Stimulated activated CD4-positive, alpha-beta T cell treated with anti-CD3 and anti-CD28 coated beads, Interleukin-1b, Interleukin-23, amount 100 ng/mL, for 1 hour (primary cell): ENCODE results near the gene SYTL3.
"Not testable (repeated sequence)": the region's sequence is repeated elsewhere in the genome, so short reads cannot be mapped to it uniquely, and the experiment has no call there.

Experiments
- DNase-seq, 2 donors: peaks; one replicate each; pipeline ENCODE4 v3.0.0-alpha.2; 2020; ENCODE audit warnings: low read depth in 2 of 2

Gene SYTL3

GRCh38 chr6:158640519-158640918, 9.3 kb upstream of the SYTL3 start:
- no peak for DNase-seq

- no peak for DNase-seq
These were observed 7.7 kb upstream of the SYTL3 start for GRCh38 chr6:158642097-158642601.

GRCh38 chr6:158643836-158644230, 6.0 kb upstream of the SYTL3 start:
- DNase-seq, result no peak

GRCh38 chr6:158644231-158645063, 5.4 kb upstream of the SYTL3 start, which contains the start of gene DYNLT1:
Gene DYNLT1 (minus strand): TSS chr6:158644743. CDS start chr6:158644708, 35 bp downstream.
- DNase-seq, result peak; percentile 61 to 87

DNA sequence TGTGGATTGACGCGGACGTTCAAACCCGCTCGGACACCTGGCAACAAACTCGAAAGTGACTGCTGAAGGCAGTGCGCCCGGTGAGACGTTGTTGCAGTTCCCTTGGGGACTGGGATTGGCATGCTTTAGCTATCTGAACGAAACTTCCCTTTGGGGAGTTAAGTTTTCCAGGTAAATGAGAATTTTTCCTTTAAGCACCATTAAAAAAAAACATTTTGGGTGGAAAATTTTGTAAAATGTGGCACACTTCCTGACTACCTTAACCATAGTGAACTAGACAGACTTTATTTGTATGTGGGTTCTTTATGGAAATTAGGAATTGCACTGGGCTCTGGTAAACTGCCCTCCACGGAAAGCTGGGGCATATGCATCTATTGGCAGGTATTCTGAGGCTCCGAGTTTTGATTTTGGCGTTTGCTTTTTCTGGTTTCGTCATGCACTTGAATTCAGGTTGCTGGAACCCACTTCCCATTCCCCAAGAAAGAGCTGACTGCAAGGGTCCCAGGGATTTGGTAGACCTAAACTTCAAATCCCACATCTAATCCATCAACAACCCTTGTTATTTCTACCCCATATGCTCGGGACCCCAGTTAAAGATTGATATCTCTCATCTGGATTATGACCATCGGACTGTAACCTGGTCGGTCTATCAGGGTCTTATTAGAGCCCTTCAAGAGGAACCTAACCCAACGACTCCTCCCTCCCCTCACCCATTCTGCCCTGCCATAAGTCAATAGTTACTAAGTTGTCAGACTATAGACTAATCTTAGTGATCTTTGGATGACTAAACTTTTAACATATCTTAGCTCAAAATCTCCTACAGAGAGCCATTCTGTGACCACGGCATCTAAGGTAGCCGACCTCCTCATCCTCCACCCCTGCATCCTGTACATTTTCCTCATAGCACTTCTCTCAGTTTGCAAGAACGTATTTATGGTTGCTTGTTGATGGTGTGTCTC, 4.5 kb upstream of the SYTL3 start:
- no peak for DNase-seq

DNA sequence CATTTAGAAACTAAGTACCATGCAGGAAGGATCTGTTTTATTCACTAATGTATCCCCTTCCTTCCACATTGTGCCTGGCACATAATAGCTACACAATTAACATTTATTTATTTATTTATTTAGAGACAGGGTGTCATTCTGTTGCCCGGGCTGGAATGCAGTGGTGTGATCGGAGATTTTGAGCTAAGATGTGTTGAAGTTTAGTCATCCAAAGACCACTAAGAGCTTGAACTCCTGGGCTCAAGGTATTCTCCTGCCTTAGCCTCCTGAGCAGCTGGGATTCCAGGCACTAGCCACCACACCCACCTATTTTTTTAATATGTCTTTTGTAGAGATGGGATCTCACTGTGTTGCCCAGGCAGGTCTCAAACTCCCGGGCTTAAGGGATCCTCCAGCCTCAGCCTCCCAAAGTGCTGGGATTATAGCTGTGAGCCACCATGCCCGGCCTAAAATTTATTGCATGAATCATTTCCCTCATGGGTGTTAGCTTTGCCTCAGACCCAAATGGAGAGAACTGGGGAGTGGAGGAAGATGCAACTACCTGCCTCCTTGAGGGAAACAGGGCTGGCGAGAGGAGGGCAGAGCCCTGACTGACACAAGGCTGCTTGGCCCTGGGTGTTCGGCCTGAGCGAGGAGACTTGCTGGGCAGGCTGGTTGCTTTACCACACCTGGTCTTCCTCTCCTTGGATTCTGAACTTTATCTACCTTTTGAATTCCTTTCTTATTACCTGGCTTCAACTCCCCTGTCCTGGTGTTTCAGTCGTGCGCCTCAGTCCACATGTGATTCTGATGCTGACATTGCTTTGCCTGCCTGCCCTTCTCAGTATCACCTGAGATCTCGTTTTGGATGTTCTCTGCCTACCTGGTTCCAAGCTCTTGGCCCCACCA, 3.6 kb upstream of the SYTL3 start:
- no peak for DNase-seq

DNA sequence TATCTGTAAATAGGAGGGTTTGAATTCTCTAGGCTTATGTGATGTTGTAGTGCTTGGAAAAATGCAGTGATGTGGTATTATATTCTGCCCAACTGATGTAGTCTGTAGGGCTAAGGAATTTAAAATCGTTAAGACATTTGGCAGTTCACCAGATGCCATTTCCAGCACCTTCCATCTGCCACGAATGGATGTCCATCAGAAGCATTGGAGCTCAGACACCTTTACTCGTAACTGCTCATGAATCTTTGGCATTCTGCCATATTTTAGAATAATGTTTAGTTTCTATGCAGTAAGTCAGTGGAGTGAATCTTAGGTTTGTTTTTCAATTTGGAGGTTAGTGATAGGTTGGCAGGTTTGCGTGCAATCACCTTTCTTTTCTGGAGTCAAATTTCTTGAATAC, 2.4 kb upstream of the SYTL3 start:
- DNase-seq, result no peak

DNA sequence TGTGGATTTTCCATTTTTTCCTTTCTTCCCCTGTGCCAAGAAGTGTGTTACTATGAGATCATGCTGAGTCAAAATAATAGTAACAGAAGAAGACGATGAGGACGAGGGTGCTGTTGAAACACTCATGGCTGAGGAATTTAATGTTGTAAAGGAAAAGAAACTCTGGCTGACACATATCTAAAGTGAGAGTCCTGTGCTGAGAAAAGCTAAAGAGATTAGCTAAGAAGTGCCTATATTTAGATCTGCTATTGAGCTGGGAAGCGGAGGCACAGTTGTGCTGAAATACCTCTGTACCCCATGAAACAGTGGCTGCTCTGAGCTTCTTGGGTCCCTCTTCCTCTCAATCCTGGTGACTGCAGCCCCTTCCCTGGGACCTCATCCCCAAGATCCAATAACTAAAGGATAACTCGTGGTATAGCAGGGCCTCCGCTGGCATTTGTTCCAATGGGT, 1.1 kb upstream of the SYTL3 start:
- DNase-seq, result no peak

DNA sequence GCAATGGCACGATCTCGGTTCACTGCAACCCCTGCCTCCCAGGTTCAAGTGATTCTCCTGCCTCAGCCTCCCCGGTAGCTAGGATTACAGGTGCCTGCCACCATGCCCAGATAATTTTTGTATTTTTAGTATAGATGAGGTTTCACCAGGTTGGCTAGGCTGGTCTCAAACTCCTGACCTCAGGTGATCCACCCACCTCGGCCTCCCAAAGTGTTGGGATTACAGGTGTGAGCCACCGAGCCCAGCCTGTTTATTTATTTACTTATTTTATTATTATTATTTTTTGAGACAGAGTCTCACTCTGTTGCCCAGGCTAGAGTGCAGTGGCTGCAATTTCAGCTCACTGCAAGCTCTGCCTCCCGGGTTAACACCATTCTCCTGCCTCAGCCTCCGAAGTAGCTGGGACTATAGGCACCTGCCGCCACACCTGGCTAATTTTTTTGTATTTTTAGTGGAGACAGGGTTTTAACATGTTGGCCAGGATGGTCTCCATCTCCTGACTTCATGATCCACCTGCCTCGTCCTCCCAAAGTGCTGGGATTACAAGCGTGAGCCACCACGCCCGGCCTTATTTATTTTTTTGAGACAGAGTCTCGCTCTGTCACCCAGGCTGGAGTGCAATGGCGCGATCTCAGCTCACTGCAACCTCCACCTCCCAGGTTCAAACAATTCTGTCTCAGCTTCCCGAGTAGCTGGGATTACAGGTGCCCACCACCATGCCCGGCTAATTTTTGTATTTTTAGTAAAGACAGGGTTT, 2.3 kb downstream of the SYTL3 start:
- DNase-seq, result not testable (repeated sequence)

DNA sequence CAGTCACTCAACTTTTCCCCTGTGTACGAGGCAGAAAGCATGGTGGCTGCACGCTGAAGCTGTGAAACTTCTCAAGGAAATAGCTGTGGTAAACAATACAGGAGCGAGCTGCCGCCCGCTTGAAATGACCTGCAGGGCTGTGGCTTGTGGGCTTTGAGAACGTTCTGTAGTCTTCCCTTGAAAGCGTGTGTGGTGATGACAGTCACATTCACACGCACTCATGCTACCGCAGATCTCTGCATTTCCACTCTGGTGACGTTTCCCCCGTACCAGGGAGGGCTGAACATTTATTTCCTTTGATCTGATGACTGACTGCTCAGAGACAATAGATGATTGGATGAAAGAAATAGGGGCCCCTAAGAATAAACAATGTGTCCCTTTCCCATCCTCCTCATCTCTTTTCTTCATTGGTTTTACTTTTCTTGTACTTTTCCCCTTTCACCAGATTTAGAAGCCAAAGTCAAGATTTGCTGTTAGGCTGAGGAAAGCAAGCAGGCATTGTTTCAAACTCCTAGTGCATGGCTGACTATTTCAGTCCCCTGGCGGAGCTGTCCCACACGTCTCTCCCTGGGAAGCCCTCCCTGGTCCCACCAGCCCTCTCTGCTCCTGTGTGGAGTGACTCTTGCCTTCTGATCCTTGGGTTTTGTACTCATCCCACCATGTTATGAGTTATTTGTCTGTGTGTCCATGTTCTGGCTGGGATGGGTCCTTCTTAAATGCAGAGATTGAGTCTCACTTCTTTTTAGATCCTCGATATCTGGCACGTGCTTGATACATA, 3.9 kb downstream of the SYTL3 start:
- DNase-seq, result peak; percentile 41 to 67

GRCh38 chr6:158654498-158654897, 4.6 kb downstream of the SYTL3 start:
- no peak for DNase-seq

GRCh38 chr6:158654960-158655489, 5.2 kb downstream of the SYTL3 start:
- DNase-seq, result no peak

GRCh38 chr6:158655569-158656450, 6.0 kb downstream of the SYTL3 start:
- no peak for DNase-seq

DNA sequence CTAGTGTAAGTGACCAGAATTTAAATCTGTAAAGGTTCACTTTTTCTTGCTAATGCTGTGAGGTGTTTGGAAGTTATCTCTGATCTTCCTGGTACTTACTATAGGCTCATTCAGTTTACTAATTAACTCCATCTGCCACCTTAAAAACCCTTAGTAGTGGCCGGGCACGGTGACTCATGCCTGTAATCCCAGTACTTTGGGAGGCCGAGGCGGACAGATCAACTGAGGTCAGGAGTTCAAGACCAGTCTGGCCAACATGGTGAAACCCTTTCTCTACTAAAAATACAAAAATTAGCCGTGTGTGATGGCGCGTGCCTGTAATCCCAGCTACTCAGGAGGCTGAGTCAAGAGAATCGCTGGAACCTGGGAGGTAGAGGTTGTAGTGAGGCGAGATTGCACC, 7.1 kb downstream of the SYTL3 start:
- DNase-seq, result not testable (repeated sequence)

- no peak for DNase-seq
These were observed 10.5 kb downstream of the SYTL3 start for GRCh38 chr6:158660333-158660754.

DNA sequence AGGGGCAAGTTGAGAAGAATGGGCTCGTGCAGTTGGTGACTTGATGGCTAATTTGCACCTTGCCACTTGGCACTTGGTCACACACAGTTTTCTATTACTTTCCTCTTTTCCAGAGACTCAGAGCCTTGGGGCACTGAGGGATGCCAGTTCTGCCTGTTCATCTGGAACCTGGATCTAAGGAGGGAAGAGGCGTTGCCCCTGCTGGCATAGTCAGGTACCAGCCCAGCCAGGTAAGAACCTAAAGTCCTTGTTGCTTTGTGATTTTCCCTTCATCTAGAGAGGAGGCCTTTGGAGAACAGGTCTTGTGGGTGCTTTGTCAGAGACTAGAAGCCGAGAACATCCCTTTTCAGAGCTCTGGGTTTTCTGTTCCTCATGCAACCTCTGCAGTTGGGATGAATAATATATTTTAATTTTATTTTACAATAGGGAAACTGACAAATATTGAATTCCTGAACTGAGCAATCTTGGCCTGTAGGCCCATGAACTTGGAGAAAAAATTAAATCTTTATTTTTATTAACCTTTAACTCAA, 11.4 kb downstream of the SYTL3 start:
- no peak for DNase-seq

DNA sequence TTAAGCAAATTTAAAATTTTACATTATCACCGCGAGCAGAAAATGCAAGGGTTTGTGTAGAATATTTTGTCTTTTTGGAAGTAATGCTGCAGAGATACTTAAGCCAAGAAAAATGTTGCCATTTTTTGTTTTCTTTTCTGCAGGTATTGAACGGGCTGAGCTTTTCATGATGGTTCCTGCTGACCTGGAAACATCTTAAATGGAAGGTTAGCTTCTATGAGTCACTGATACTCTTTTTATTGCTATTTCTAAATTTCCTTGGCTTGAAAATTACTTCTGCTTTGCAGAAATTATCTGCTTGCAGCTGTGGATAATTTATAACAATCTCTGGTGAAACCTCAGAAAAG, 12.7 kb downstream of the SYTL3 start:
- no peak for DNase-seq

- no peak for DNase-seq
These were observed 13.2 kb downstream of the SYTL3 start for GRCh38 chr6:158662954-158663624.
